VCaP (cell line): ENCODE data around the gene ADD3.

Experiments
- H3K27ac ChIP-seq: fragments of 450-650 bp; 2 replicates; pipeline ENCODE4 v1.5.1; 2017
- TF ChIP-seq, protein P1 (sequence below): fragments of 450-650 bp; conservative IDR thresholded peaks from 2 replicates; pipeline ENCODE4 v1.5.1; 2017; ENCODE audit warnings: mild to moderate bottlenecking, moderate library complexity

ADD3 gene

DNA sequence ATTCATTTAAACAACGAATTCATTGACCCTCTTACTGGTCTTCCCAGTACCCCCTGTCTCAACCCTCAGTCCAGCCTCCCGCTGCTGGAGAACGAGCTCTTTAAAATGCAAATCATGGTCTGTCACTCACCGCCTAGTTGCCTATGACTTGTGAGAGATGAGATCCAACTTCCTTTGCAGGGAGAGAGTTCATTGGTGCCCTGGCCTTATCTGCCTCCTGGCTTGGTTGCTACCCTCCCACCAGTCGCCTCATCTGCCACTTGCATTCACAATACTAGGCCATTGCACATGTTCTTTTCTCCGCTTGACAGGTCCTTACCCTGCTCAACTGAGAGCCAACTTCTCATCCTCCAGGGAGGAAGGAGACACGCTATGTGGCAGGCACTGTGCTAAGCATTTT, 145.6 kb downstream of the ADD3 start:
- H3K27ac ChIP-seq, result no peak overlapping the region
- TF ChIP-seq, protein P1, sequence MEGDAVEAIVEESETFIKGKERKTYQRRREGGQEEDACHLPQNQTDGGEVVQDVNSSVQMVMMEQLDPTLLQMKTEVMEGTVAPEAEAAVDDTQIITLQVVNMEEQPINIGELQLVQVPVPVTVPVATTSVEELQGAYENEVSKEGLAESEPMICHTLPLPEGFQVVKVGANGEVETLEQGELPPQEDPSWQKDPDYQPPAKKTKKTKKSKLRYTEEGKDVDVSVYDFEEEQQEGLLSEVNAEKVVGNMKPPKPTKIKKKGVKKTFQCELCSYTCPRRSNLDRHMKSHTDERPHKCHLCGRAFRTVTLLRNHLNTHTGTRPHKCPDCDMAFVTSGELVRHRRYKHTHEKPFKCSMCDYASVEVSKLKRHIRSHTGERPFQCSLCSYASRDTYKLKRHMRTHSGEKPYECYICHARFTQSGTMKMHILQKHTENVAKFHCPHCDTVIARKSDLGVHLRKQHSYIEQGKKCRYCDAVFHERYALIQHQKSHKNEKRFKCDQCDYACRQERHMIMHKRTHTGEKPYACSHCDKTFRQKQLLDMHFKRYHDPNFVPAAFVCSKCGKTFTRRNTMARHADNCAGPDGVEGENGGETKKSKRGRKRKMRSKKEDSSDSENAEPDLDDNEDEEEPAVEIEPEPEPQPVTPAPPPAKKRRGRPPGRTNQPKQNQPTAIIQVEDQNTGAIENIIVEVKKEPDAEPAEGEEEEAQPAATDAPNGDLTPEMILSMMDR, result no peak

DNA sequence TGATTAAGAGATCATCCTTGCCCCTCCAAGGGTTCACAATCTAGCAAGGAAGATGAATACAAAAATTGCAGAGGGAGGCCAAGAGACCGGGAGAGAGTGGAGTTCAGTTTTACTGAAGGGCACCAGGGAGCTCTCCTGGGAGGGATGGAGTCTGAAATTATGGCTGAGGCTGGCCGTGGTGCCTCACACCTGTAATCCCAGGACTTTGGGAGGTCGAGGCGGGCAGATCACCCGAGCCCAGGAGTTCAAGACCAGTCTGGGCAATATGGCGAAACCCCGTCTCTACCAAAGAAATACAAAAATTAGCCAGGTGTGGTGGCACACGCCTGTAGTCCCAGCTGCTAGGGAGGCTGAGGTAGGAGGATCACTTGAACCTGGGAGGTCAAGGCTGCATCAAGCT, 148.3 kb downstream of the ADD3 start:
- TF ChIP-seq, protein P1, result no peak
- no peak overlapping the region for H3K27ac ChIP-seq

DNA sequence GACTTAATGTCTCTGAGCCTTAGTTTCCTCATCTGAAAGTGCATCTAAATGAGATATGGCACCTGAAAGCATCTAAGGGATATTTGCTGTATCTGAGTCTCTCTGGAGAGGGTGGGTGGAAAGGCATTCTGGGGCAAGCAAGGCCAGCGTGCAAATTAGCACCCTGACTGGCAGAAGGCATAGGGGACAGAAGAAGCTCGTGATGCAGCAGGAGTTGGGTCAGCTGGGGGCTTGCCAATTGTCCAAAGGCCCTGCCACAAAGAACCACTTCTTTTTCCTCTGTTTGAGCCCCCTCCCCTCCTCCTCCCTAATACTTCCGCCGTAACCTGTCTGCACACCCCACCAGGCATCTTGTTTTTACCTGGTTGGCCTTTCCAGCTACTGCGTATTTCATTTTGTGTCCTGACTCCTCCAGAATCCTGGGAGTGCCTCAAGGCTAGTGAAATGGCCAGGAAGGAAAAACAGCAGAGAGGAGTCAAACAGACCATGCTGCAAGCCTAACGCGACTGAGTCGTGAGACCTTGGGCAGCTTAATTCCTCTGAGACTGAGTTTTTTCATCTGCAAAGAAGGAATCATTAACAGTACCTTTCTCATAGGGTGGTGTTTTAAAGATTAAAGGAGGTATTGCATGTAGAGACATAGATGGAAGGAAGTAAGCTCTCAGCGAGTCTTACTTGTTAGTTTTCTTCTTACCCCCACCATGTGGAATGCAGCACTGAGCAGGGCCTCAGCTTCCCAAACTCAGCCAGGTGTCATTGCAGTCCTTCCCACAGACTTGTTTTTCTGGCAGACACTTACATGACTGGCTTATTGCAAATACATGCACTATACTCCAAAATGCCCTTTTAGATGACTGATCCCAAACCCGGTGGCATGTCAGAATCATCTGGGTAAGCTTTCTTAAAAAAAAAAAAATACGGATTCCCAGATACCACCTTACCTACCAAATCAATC, 150.5 kb downstream of the ADD3 start:
- TF ChIP-seq, protein P1, result no peak
- no peak overlapping the region for H3K27ac ChIP-seq

DNA sequence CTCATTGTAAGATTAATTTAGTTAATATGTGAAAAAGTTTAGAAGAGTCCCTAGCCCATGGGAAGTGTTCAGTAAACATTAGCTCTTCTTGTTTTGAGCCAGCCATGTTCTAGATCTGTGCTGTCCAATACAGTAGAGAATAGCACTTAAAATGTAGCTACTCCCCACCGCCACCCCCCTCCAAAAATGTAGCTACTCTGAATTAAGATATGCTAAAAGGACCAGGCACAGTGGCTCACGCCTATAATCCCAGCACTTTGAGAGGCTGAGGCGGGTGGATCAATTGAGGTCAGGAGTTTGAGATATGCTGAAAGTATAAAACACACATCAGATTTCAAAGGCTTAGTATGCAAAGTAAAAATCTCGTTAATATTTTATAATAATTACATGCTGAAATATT, 152.3 kb downstream of the ADD3 start:
- H3K27ac ChIP-seq, result no peak overlapping the region
- TF ChIP-seq, protein P1, result no peak

DNA sequence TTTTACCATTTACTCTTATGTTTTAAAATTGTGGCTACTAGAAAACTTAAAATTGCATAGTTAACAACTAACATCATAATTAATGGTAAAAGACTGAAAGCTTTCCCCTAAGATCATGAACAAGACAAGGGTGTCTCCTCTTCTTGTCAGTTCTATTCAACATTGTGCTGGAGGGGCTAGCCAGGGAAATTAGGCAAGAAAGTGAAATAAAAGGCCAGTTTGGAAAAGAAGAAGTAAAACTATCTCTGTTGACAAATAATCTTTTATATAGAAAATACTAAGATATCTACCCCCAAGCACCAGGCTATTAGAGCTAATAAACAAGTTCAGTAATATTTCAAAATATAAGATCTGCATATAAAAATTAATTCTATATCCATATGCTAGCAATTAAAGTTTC, 152.7 kb downstream of the ADD3 start:
- TF ChIP-seq, protein P1, result no peak

DNA sequence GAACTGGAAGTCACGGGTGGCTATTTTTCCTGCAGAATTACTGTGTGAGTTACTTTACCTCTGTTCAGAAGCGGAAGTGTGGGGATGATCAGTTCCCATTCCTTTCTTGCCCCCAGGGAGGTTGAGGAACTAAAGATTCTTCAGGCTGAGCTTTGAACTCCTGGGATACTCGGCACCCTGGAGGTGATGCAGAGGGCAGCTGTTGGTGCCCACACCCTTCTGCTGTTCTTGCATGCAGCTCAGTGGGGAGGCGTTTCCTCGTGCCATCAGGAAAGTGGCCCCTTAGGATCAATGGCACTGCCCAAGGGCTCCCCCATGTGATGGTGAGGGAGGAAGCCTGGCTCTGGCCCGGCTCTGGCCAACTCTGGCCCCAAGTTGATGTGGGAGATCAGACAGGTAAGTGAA, 155.0 kb downstream of the ADD3 start:
- TF ChIP-seq, protein P1, result no peak
- H3K27ac ChIP-seq, result no peak overlapping the region

More for the DNA sequence above, 152.7 kb downstream of the ADD3 start:
- H3K27ac ChIP-seq, result no peak overlapping the region

DNA sequence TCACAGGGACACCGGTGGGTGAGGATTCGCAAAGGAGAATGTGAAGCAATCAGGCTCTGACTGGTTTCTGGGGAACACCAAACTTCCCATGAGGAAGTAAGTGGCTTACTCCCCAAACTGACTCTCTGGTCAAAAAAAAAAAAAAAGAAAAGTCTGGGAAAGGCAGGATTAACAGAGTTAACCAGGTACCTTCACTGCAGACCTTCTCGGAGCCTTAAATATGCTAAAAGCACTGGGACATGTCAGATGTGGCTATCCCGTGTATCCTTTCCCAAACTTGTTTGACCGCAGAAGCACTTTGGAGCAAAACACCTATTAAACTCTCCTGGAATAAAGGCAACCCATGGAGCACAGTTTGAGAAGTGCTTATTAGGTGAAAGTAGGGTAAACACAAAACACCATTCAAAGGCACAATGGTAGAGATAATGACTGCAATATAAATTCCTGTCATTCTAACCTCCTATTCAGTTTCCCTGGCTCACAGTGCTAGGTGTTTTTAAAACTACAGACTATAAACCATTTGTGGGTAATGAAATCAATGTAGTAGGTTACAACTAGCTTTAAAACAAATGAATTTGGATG, 155.5 kb downstream of the ADD3 start:
- no peak overlapping the region for H3K27ac ChIP-seq
- TF ChIP-seq, protein P1, result no peak
